ENCODE data around the gene SMIM17. TPM values are rescaled to one million over a fixed set of nuclear protein-coding genes. Genes with fewer than 3 reads are reported as not detected.
"Not testable (repeated sequence)": the region's sequence is repeated elsewhere in the genome, so short reads cannot be mapped to it uniquely, and the experiment has no call there.

SMIM17 gene
- total RNA-seq, 2 experiments from 2014 or later: not detected

- H3K27ac Mint-ChIP-seq: no peak overlapping the region
- intact Hi-C loops (cut with micrococcal nuclease): no loop called here
- peaks cover 37% of the 10 kb centered on the region for H3K36me3 Mint-ChIP-seq
- H3K4me3 Mint-ChIP-seq: no peak overlapping the region
- no peaks in the 10 kb centered on the region for H3K27me3 Mint-ChIP-seq
- no peaks in the 10 kb centered on the region for H3K4me1 Mint-ChIP-seq (ENCODE audit: low read depth)
- DNase-seq: no peak
- ChIA-PET POLR2A (no interaction called here), CTCF (no interaction called here)
- H3K9me3 Mint-ChIP-seq: peaks cover 45% of the 10 kb centered on the region
These were observed 21.6 kb downstream of the SMIM17 start for GRCh38 chr19:56664511-56664910.

- Mint-ChIP-seq H3K9me3 (peaks cover 40% of the 10 kb centered on the region), H3K4me3 (no peak overlapping the region), H3K36me3 (peaks cover 31% of the 10 kb centered on the region), H3K4me1 (ENCODE audit: low read depth) (peaks cover 12% of the 10 kb centered on the region), H3K27me3 (no peaks in the 10 kb centered on the region), H3K27ac (no peak overlapping the region)
- intact Hi-C loops (cut with micrococcal nuclease): no loop called here
- ChIA-PET CTCF (no interaction called here), POLR2A (no interaction called here)
- DNase-seq: no peak
These were observed 24.4 kb downstream of the SMIM17 start for GRCh38 chr19:56667311-56667870.

GRCh38 chr19:56668676-56669075 is 25.7 kb downstream of the SMIM17 start:
- peaks cover 35% of the 10 kb centered on the region for H3K9me3 Mint-ChIP-seq
- peaks cover 25% of the 10 kb centered on the region for H3K36me3 Mint-ChIP-seq
- H3K27ac Mint-ChIP-seq: no peak overlapping the region
- H3K27me3 Mint-ChIP-seq: no peaks in the 10 kb centered on the region
- no peak for DNase-seq
- ChIA-PET POLR2A (no interaction called here), CTCF (no interaction called here)
- intact Hi-C loops (cut with micrococcal nuclease): no loop called here
- H3K4me1 Mint-ChIP-seq (ENCODE audit: low read depth): peaks cover 12% of the 10 kb centered on the region
- H3K4me3 Mint-ChIP-seq: no peak overlapping the region

GRCh38 chr19:56670401-56670960 is 27.5 kb downstream of the SMIM17 start:
- ChIA-PET POLR2A (interaction anchor here (0.5 kb wide), 1 partner anchor 661 kb away, joined by 3 read pairs; no protein-coding TSS in a partner anchor), CTCF (no interaction called here)
- intact Hi-C loops (cut with micrococcal nuclease): no loop called here
- peaks cover 12% of the 10 kb centered on the region for H3K36me3 Mint-ChIP-seq
- peaks cover 26% of the 10 kb centered on the region for H3K9me3 Mint-ChIP-seq
- no peaks in the 10 kb centered on the region for H3K27me3 Mint-ChIP-seq
- H3K4me3 Mint-ChIP-seq: peak overlapping the region; percentile 83
- H3K27ac Mint-ChIP-seq: no peak overlapping the region
- no peak for DNase-seq
- H3K4me1 Mint-ChIP-seq (ENCODE audit: low read depth): peaks cover 12% of the 10 kb centered on the region

GRCh38 chr19:56670961-56671612 is 28.1 kb downstream of the SMIM17 start:
- H3K9me3 Mint-ChIP-seq: peaks cover 24% of the 10 kb centered on the region
- intact Hi-C loops (cut with micrococcal nuclease): no loop called here
- peak overlapping the region; percentile 83 for H3K4me3 Mint-ChIP-seq
- H3K4me1 Mint-ChIP-seq (ENCODE audit: low read depth): peaks cover 12% of the 10 kb centered on the region
- H3K27ac Mint-ChIP-seq: peak overlapping the region; percentile 38
- DNase-seq: no peak
- ChIA-PET CTCF (no interaction called here), POLR2A (interaction anchor here (0.5 kb wide), 1 partner anchor 660 kb away, joined by 3 read pairs; no protein-coding TSS in a partner anchor)
- H3K27me3 Mint-ChIP-seq: no peaks in the 10 kb centered on the region
- H3K36me3 Mint-ChIP-seq: peaks cover 10% of the 10 kb centered on the region

- peaks cover 12% of the 10 kb centered on the region for H3K4me1 Mint-ChIP-seq (ENCODE audit: low read depth)
- peaks cover 25% of the 10 kb centered on the region for H3K9me3 Mint-ChIP-seq
- H3K36me3 Mint-ChIP-seq: peaks cover 10% of the 10 kb centered on the region
- intact Hi-C loops (cut with micrococcal nuclease): no loop called here
- peak; percentile 85 for DNase-seq
- H3K27me3 Mint-ChIP-seq: no peaks in the 10 kb centered on the region
- H3K27ac Mint-ChIP-seq: peak within 1 kb of the TSS; percentile 38
- CTCF ChIA-PET: no interaction called here
- H3K4me3 Mint-ChIP-seq: peak within 1 kb of the TSS; percentile 83
- POLR2A ChIA-PET: no interaction called here
These were observed 28.6 kb downstream of the SMIM17 start, which contains the start of gene ZNF835 for GRCh38 chr19:56671613-56671994. Gene ZNF835, minus strand, starts transcription at chr19:56671757. Its CDS starts 6,559 bp downstream, at chr19:56665198.

- peaks cover 12% of the 10 kb centered on the region for H3K4me1 Mint-ChIP-seq (ENCODE audit: low read depth)
- CTCF ChIA-PET; H3K4me3 Mint-ChIP-seq; H3K27me3 Mint-ChIP-seq; intact Hi-C loops (cut with micrococcal nuclease); H3K27ac Mint-ChIP-seq; H3K36me3 Mint-ChIP-seq; POLR2A ChIA-PET; DNase-seq: not testable (repeated sequence)
- H3K9me3 Mint-ChIP-seq: peaks cover 24% of the 10 kb centered on the region
These were observed 29.7 kb downstream of the SMIM17 start for GRCh38 chr19:56672610-56673009.

GRCh38 chr19:56678205-56678604 is 35.2 kb downstream of the SMIM17 start:
- H3K27ac Mint-ChIP-seq: no peak overlapping the region
- H3K36me3 Mint-ChIP-seq: peaks cover 5% of the 10 kb centered on the region
- intact Hi-C loops (cut with micrococcal nuclease): no loop called here
- peaks cover 33% of the 10 kb centered on the region for H3K9me3 Mint-ChIP-seq
- CTCF ChIA-PET: no interaction called here
- H3K27me3 Mint-ChIP-seq: no peaks in the 10 kb centered on the region
- DNase-seq: no peak
- POLR2A ChIA-PET: no interaction called here
- no peak overlapping the region for H3K4me3 Mint-ChIP-seq
- no peaks in the 10 kb centered on the region for H3K4me1 Mint-ChIP-seq (ENCODE audit: low read depth)

- Mint-ChIP-seq H3K4me3 (no peak overlapping the region), H3K9me3 (peaks cover 48% of the 10 kb centered on the region), H3K36me3 (peaks cover 5% of the 10 kb centered on the region), H3K27ac (no peak overlapping the region), H3K27me3 (no peaks in the 10 kb centered on the region), H3K4me1 (ENCODE audit: low read depth) (no peaks in the 10 kb centered on the region)
- ChIA-PET POLR2A (no interaction called here), CTCF (no interaction called here)
- no peak for DNase-seq
- intact Hi-C loops (cut with micrococcal nuclease): no loop called here
These were observed 38.7 kb downstream of the SMIM17 start for GRCh38 chr19:56681702-56682101.

- Mint-ChIP-seq H3K27me3 (no peaks in the 10 kb centered on the region), H3K9me3 (peaks cover 46% of the 10 kb centered on the region), H3K27ac (no peak overlapping the region), H3K4me1 (ENCODE audit: low read depth) (no peaks in the 10 kb centered on the region), H3K36me3 (peaks cover 5% of the 10 kb centered on the region), H3K4me3 (no peak overlapping the region)
- ChIA-PET CTCF (no interaction called here), POLR2A (no interaction called here)
- intact Hi-C loops (cut with micrococcal nuclease): no loop called here
- no peak for DNase-seq
These were observed 40.2 kb downstream of the SMIM17 start for GRCh38 chr19:56683116-56683515.

GRCh38 chr19:56687031-56687430 is 44.1 kb downstream of the SMIM17 start:
- no peak overlapping the region for H3K4me3 Mint-ChIP-seq
- peaks cover 43% of the 10 kb centered on the region for H3K9me3 Mint-ChIP-seq
- CTCF ChIA-PET: no interaction called here
- intact Hi-C loops (cut with micrococcal nuclease): no loop called here
- no peaks in the 10 kb centered on the region for H3K4me1 Mint-ChIP-seq (ENCODE audit: low read depth)
- DNase-seq: no peak
- H3K27ac Mint-ChIP-seq: no peak overlapping the region
- H3K27me3 Mint-ChIP-seq: no peaks in the 10 kb centered on the region
- peaks cover 4% of the 10 kb centered on the region for H3K36me3 Mint-ChIP-seq
- POLR2A ChIA-PET: no interaction called here

- H3K36me3 Mint-ChIP-seq: peaks cover 7% of the 10 kb centered on the region
- peaks cover 56% of the 10 kb centered on the region for H3K9me3 Mint-ChIP-seq
- H3K4me1 Mint-ChIP-seq (ENCODE audit: low read depth): no peaks in the 10 kb centered on the region
- intact Hi-C loops (cut with micrococcal nuclease): no loop called here
- H3K27me3 Mint-ChIP-seq: no peaks in the 10 kb centered on the region
- DNase-seq: no peak
- POLR2A ChIA-PET: no interaction called here
- no peak overlapping the region for H3K27ac Mint-ChIP-seq
- CTCF ChIA-PET: no interaction called here
- no peak overlapping the region for H3K4me3 Mint-ChIP-seq
These were observed 46.2 kb downstream of the SMIM17 start for GRCh38 chr19:56689198-56689597.

GRCh38 chr19:56690670-56691069 is 47.7 kb downstream of the SMIM17 start:
- Mint-ChIP-seq H3K27ac (no peak overlapping the region), H3K9me3 (peaks cover 52% of the 10 kb centered on the region), H3K36me3 (peaks cover 7% of the 10 kb centered on the region), H3K4me1 (ENCODE audit: low read depth) (no peaks in the 10 kb centered on the region), H3K27me3 (no peaks in the 10 kb centered on the region), H3K4me3 (no peak overlapping the region)
- ChIA-PET POLR2A (no interaction called here), CTCF (no interaction called here)
- DNase-seq: no peak
- intact Hi-C loops (cut with micrococcal nuclease): no loop called here

Data from activated CD4-positive, alpha-beta memory T cell treated with anti-CD3 and anti-CD28 coated beads for 36 hours (primary cell).